ENCODE measurements around the gene KIAA0319L.

The KIAA0319L gene

DNA sequence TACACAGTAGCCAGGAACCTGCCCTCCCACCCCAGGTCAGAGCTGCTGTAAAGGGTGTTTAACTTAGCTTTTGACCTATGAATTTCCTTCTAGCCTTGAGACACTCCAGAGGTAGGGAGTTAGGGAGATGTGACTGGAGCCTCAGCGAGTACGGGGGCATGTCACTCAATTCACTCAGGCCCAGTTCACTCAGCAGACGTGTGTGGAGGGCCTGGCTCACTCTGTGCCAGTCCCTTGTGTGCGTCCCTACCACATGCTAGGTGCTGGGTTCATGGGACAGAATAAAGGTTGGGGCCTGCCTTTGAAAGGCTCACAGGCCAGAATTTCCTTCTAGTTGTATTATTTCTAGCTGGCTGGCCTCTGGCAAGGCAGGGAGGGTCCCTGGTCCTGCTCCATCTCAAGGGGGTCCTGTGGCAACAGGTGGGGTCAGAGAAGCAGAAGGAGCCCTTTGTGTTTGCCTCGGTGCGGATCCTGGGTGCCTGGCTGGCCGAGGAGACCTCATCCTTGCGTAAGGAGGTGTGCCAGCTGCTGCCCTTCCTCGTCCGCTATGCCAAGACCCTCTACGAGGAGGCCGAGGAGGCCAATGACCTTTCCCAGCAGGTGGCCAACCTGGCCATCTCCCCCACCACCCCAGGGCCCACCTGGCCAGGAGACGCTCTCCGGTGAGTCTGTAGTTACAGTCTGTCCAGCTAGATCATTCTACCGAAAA is 4.9 kb upstream of the KIAA0319L start:
- DNase-seq, result no peak

DNA sequence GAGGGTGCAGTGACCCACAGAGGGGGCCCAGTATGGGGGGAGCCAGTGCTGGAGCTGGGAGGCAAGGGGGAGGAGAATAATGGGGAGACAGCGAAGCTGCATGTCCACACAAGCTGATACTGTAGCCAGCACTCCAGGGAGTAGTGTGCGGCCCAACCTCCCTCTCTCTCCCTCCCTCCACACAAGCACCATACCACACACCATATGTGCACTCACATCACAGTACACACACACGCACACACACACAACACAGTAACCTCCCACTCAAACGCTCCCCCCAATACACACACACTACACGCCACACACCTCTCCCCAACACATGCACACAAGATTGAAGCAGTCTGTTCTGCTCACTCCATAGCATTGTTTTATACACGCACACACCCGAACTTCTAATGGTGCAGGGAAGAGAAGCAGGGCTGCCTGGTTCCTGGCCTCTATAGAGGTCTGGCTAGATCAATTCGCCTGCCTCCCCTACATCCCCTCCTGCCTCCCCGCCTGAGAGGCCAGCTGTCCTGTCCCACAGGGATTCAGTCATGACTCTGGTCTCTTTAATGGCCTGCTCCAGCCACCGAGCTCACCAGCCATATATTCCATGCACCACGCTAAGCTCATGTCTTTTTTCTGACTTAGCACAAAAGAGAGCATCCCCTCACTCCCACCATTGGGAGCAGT is 4.2 kb upstream of the KIAA0319L start:
- DNase-seq, result no peak

- DNase-seq, result no peak
Observed at GRCh38 chr1:35560256-35561225, 3.3 kb upstream of the KIAA0319L start.

GRCh38 chr1:35559317-35559944 is 2.2 kb upstream of the KIAA0319L start:
- DNase-seq, result no peak

DNA sequence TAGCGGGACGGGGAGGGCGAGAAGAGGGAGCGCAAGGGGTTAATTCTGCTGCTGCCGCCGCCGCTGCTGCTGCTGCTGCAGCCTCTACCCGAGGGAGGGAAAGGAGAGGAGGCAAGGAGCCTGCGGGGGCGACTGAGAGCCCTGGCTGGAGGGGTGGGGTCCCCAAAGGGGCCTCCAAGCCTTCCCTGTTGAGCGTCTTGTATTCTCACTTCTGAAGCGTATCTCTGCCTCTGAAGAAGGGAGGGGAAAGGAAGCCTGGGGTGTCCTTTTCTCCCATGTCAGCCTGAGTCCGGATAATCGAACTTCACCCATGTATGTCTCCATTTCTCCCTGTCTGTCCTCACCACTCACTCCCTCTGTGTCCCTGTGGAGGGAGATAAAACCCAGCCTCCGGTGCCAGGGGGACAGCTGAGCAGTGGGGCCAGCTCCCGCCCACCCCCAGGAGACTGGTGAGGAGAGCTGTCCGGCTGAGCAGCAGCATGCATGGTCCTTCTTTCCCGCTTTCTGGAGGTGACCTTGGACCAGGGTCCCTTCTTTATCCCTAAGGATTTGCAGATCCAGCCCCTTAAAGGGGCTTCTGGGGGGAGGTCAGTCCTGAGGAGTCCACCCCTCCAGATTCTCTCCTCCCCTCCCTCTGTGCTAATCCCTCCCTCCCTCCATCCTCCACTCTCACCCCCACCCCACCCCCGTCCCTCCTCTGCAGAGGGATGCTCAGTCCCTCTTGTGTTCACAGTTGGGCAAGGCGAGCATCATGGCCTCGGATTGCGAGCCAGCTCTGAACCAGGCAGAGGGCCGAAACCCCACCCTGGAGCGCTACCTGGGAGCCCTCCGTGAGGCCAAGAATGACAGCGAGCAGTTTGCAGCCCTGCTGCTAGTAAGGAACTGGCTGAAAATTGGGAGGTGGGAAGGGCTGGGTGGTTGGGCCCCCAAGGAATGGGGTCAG is 1.4 kb upstream of the KIAA0319L start:
- DNase-seq, result peak in 1 of 3 donors; percentile 33

- DNase-seq, result peak; percentile 96 to 99 (median 99)
Observed at GRCh38 chr1:35557611-35558373, 589 bp upstream of the KIAA0319L start, which contains the start of gene NCDN. NCDN (plus strand) TSS chr1:35557799; CDS start chr1:35558191, 392 bp downstream.

DNA sequence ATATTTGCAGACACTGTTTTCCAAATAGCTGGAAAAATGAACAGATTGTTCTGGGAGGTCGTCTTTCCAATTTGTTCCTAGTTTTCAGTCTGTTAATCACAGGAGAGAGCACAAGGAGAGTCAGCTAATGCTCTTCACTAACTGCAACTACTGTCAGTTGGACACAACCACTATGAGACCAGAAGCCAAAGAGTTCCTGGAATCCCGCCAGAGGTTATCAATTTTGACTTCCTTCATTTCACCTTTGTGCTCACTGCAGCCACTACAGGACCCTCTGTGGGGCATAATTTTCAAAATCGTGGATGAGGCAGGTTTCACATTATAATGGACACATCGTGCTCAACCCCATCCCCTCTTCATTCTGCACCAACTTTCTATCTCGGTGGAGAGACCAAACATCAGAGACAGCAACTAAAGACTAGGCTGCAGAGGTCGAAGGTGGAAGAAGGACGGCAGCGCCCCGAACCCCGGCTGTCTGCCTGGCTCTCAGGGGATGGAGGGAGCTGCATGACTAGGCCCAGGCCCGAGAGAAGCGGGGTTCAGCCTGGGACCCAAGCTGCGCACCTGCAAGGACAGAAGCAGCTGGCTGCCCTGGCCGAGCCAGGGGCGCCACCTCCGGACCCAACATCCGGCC is 602 bp downstream of the KIAA0319L start:
- DNase-seq, result no peak

DNA sequence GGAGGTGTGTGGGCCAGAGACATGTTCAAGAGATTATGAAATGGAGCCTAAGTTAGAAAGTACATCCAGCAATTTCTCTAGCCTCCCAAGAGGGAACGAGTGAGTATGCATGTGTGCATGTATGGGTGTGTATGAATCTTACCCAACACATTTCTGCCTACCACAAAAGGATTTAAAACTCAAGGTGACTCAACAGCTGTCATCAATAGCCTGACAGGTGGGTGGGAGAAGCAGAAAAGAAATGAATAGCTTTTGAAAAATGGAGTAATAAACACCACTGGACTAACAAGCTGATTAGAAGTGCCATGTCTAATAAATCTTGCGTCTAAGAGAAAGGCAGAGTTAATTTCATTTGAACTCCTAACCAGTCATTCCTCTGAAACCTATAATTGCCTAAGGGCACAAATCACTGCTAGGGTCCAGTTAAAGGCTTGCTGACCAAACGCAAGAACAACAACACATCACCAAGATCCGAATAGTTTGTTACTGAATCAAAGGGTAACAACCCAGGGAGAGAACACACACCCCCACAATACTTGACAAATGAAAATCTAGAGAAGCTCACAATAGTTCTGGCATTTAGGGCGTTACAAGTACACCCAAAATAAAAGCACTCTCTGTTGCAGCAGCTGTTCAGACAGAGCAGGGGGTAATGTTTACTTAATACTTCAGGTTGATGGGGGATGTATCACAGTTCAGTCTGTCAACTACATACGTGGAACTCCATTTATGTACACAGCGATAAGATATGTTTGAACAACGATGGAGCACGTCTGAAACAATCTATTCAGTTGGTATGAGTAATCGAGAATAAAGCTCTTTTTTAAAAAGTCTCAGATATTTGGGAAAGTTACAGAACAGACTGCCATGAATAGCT is 1.4 kb downstream of the KIAA0319L start:
- no peak for DNase-seq

DNA sequence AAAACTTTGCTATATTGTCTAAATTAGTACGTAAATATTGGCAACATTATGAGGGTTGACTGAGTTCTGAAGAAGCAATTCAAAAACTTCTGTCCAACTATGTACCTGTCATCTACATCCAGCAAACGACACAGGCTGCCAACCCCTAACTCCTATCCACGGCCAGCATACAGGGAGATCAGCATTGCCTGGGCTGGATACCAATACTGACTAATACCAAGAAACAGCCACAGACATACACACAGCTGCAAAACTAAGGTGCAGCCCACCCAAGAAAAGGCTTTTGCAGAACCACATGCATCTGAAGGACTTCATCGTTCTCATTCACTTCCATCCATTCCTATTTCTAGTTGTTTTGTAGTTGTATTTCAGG is 2.0 kb downstream of the KIAA0319L start:
- DNase-seq, result no peak

- DNase-seq, result no peak
Observed at GRCh38 chr1:35554266-35555211, 2.7 kb downstream of the KIAA0319L start.

DNA sequence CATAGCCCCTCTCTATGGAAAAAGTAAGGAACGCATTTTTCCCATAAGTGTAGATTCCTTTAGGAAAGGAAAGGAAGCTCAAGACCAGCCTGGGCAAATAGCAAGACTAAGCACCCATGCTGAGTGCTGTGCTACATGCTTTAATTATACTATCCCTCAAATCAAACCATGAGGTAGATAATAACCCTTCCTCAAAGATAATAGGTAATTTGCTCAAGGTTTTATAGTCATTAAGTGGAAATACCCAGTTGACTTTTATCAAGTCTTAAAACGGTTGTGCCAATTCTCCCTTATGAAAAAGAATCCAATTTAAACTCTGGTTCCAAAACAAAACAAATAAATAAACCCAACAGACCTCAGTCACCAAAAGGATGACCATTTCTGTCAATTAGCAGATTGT is 3.4 kb downstream of the KIAA0319L start:
- no peak for DNase-seq

GRCh38 chr1:35546614-35547013 is 10.6 kb downstream of the KIAA0319L start:
- DNase-seq, result no peak

DNA sequence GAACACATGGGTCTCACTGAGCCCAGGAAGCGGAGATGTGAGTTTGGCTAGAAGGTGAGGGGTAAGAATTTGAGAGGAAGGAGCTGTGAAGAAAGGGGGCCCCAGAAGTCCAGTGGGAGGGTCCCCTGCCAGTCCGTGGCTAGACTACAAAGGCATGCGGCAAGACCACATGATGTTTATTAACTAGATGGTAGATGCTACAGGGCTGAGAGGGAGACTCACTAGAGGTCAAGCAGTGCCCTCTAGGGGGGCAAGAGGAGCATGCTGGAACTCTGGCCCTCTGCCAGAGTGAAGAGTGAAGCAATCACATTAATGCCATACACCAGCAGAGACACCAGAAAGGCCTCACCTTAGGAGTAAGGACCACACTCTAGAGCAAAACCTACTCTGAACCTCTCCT is 12.2 kb downstream of the KIAA0319L start:
- peak; percentile 69 to 79 (median 70) for DNase-seq

GRCh38 chr1:35539824-35540261 is 17.4 kb downstream of the KIAA0319L start:
- peak; percentile 23 to 53 (median 29) for DNase-seq

DNA sequence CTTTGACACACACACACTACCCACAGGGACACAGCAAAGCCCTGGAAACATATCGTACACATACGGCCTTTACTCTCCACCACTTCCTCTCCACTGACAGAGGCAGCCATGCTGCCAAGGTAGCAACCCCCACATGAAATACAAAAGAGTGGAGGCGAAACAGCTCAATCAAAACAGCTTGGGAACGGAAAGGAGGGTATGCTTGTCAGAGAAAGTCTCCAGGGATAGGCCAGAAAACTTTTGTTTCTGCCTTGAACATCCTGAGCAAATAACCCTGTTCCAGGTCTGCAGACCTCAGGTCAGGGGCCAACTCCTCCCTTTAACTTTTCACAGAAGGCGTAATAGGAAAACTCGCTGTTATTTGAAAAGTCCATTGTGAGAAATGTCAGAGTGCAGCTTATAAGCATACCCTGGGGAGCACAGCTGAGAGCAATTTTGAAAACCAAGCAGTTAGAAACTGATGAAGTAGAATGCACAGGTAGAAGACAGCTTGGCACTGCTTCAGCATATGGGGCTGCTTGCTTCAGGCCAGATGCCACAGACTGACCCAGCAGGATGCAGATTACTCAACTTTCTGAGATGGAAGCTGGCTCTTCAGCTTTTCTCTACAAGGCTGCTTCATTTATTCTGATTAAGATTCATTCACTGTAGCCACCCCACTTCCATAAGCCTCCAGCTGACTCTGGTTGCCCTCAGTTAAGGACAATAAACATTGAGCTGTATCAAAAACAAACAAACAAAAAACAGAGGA is 18.0 kb downstream of the KIAA0319L start:
- no peak for DNase-seq

DNA sequence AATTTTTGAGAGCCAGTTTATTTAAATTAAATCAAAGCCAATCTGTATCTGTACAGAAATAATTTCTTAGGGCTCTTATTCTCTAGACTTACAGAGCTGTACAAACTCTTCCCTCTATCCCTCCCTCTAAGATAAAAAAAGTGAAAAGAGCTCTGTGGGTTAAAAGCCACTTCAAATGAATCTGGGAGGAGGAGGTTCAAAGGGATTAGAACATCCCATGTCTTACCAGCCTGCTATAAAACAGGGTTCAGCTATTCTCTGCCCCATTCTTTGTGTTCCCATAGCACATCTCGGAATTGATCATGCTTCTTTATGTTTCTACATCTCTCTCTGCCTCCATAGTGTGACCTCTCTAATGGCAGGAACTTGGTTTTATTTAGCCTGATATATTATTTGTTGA is 19.4 kb downstream of the KIAA0319L start:
- no peak for DNase-seq

DNA sequence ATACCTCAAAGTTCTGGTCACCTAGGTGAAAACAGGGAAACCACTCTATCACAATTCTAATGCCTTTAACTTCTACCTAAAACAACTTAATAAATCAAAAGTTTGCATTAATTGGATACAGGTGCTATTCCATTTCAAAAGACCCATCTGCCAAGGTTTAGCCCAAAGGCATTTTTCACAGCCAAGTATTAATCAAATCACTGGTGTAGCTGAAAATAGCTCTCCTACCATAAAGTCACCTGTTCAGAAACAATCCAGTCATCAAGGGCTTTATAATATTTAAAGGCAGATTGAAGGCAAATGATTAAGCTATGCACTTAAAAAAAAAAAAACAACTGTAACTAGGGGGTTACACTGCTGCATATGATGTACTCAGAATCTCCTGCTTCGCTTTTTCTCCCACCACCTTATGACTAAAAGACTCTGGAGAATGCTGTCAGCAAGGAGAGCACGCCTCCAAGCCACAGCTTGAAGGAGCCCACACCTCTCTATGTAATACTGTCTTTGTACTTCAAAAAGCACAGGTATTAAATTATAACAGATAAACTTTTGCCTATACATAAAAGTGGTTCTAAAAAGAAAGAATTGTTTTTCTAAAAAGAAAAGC is 20.5 kb downstream of the KIAA0319L start:
- no peak for DNase-seq
